Loucy (cell line): ENCODE results near the gene NDUFS7.

Experiments
- H2AFZ ChIP-seq: fragments of 200-600 bp; sonication (generic); 2 replicates; pipeline ENCODE4 v1.6.0; 2016; ENCODE audit warnings: antibody characterized with exemption, mild to moderate bottlenecking, low read length, moderate library complexity
- H3F3A ChIP-seq: fragments of 200-600 bp; 2 replicates; pipeline ENCODE4 v1.6.0; 2016; ENCODE audit warnings: antibody characterized with exemption, low read depth, mild to moderate bottlenecking
- H3K27me3 ChIP-seq: fragments of 200-600 bp; sonication (generic); 2 replicates; pipeline ENCODE4 v1.6.1; 2014; ENCODE audit warnings: low read length, mild to moderate bottlenecking; ENCODE audit not compliant: insufficient read depth, poor library complexity, severe bottlenecking
- H3K36me3 ChIP-seq: fragments of 200-600 bp; sonication (generic); 2 replicates; pipeline ENCODE4 v1.6.1; 2016; ENCODE audit warnings: low read length; ENCODE audit not compliant: insufficient read depth
- H3K4me1 ChIP-seq: fragments of 200-600 bp; sonication (generic); 2 replicates; pipeline ENCODE4 v1.5.1; 2014; ENCODE audit warnings: low read length, mild to moderate bottlenecking; ENCODE audit not compliant: insufficient read depth, poor library complexity, severe bottlenecking
- H3K4me2 ChIP-seq: fragments of 200-600 bp; sonication (generic); 2 replicates; pipeline ENCODE4 v1.6.0; 2014; ENCODE audit warnings: antibody characterized with exemption, low read length, low read depth, mild to moderate bottlenecking; ENCODE audit not compliant: poor library complexity, severe bottlenecking
- H3K4me3 ChIP-seq: fragments of 200-600 bp; sonication (generic); 2 replicates; pipeline ENCODE4 v1.5.1; 2014; ENCODE audit warnings: low read length, mild to moderate bottlenecking, mixed read lengths; ENCODE audit not compliant: poor library complexity, severe bottlenecking
- H3K79me2 ChIP-seq: fragments of 200-600 bp; sonication (generic); 2 replicates; pipeline ENCODE4 v1.6.1; 2014; ENCODE audit warnings: low read length; ENCODE audit not compliant: insufficient read depth
- H3K9ac ChIP-seq: fragments of 200-600 bp; sonication (generic); 2 replicates; pipeline ENCODE4 v1.6.0; 2014; ENCODE audit warnings: mild to moderate bottlenecking, low read depth, low read length, moderate library complexity; ENCODE audit not compliant: poor library complexity, severe bottlenecking
- H3K9me2 ChIP-seq: fragments of 200-600 bp; sonication (generic); replicated peaks from 2 replicates; pipeline ENCODE4 v1.6.1; 2016; ENCODE audit warnings: low read depth, low read length, mixed read lengths
- H3K9me3 ChIP-seq: fragments of 200-600 bp; sonication (generic); 2 replicates; pipeline ENCODE4 v1.6.1; 2014; ENCODE audit warnings: mild to moderate bottlenecking, antibody characterized with exemption, low read length, low read depth; ENCODE audit not compliant: insufficient read depth
- H4K20me1 ChIP-seq: fragments of 200-600 bp; sonication (generic); 2 replicates; pipeline ENCODE4 v1.6.0; 2014; ENCODE audit warnings: antibody characterized with exemption, low read length, mild to moderate bottlenecking; ENCODE audit not compliant: insufficient read depth, poor library complexity, severe bottlenecking
- CTCF ChIP-seq: fragments of 200-600 bp; sonication (generic); conservative IDR thresholded peaks from 2 replicates; pipeline ENCODE4 v1.5.1; 2014; ENCODE audit warnings: mild to moderate bottlenecking, antibody characterized with exemption, low read length
- EZH2phosphoT487 ChIP-seq: fragments of 200-600 bp; IDR thresholded peaks from 2 replicates; pipeline ENCODE4 v1.6.1; 2018; ENCODE audit warnings: antibody characterized with exemption, mild to moderate bottlenecking, moderate library complexity, borderline replicate concordance

The NDUFS7 gene

GRCh38 chr19:1393841-1394240 is 10.1 kb downstream of the NDUFS7 start:
- no peaks in the 10 kb centered on the region for H4K20me1 ChIP-seq

GRCh38 chr19:1394252-1395193 is 10.8 kb downstream of the NDUFS7 start:
- H3K4me3 ChIP-seq = no peak overlapping the region
- no peaks in the 10 kb centered on the region for H3K9me3 ChIP-seq
- no peaks in the 10 kb centered on the region for H3K9me2 ChIP-seq
- H3K36me3 ChIP-seq = peaks cover 5% of the 10 kb centered on the region; the same call in 1 of the 2 replicates
- H3K79me2 ChIP-seq = peaks cover under 1% of the 10 kb centered on the region; the same call in 1 of the 2 replicates
- no peaks in the 10 kb centered on the region for H3F3A ChIP-seq
- H3K9ac ChIP-seq = no peak overlapping the region
- no peak overlapping the region for H2AFZ ChIP-seq
- H3K27me3 ChIP-seq = no peaks in the 10 kb centered on the region
- H3K4me1 ChIP-seq = no peaks in the 10 kb centered on the region
- H4K20me1 ChIP-seq = no peaks in the 10 kb centered on the region
- TF ChIP-seq CTCF = no peak
- TF ChIP-seq EZH2phosphoT487 = no peak
- H3K4me2 ChIP-seq = no peak overlapping the region

More at GRCh38 chr19:1393841-1394240, 10.1 kb downstream of the NDUFS7 start:
- Histone ChIP-seq H3K9me2 (no peaks in the 10 kb centered on the region), H3K4me1 (no peaks in the 10 kb centered on the region), H3K4me2 (no peak overlapping the region), H3F3A (no peaks in the 10 kb centered on the region), H3K27me3 (no peaks in the 10 kb centered on the region), H3K9me3 (no peaks in the 10 kb centered on the region), H3K4me3 (no peak overlapping the region), H3K9ac (no peak overlapping the region), H2AFZ (no peak overlapping the region), H3K36me3 (peaks cover 11% of the 10 kb centered on the region; the same call in 1 of the 2 replicates), H3K79me2 (no peaks in the 10 kb centered on the region)
- TF ChIP-seq EZH2phosphoT487 (no peak), CTCF (no peak)

GRCh38 chr19:1395194-1396018 is 11.7 kb downstream of the NDUFS7 start:
- H3K9me3 ChIP-seq = no peaks in the 10 kb centered on the region
- H3F3A ChIP-seq = no peaks in the 10 kb centered on the region
- peaks cover 3% of the 10 kb centered on the region; the same call in 1 of the 2 replicates for H3K36me3 ChIP-seq
- H3K27me3 ChIP-seq = no peaks in the 10 kb centered on the region
- H3K9ac ChIP-seq = no peak overlapping the region
- no peak overlapping the region for H2AFZ ChIP-seq
- peaks cover 3% of the 10 kb centered on the region for H3K4me1 ChIP-seq
- no peaks in the 10 kb centered on the region for H3K9me2 ChIP-seq
- peaks cover 6% of the 10 kb centered on the region for H4K20me1 ChIP-seq
- H3K4me2 ChIP-seq = no peak overlapping the region
- H3K4me3 ChIP-seq = no peak overlapping the region
- peaks cover 9% of the 10 kb centered on the region; the same call in 1 of the 2 replicates for H3K79me2 ChIP-seq
- TF ChIP-seq CTCF = no peak
- no peak for TF ChIP-seq EZH2phosphoT487
